Ecto neural progenitor cell (in vitro differentiated cells): ENCODE results near the gene OR2V1.
"Not testable (repeated sequence)": the region's sequence is repeated elsewhere in the genome, so short reads cannot be mapped to it uniquely, and the experiment has no call there.

Source experiments
- DNase-seq: peaks from one replicate; pipeline ENCODE4 v3.0.0-alpha.2; 2018; ENCODE audit warnings: low spot score

The OR2V1 gene

GRCh38 chr5:181160152-181160754, 29.3 kb upstream of the OR2V1 start:
- DNase-seq = peak; percentile 63

DNA sequence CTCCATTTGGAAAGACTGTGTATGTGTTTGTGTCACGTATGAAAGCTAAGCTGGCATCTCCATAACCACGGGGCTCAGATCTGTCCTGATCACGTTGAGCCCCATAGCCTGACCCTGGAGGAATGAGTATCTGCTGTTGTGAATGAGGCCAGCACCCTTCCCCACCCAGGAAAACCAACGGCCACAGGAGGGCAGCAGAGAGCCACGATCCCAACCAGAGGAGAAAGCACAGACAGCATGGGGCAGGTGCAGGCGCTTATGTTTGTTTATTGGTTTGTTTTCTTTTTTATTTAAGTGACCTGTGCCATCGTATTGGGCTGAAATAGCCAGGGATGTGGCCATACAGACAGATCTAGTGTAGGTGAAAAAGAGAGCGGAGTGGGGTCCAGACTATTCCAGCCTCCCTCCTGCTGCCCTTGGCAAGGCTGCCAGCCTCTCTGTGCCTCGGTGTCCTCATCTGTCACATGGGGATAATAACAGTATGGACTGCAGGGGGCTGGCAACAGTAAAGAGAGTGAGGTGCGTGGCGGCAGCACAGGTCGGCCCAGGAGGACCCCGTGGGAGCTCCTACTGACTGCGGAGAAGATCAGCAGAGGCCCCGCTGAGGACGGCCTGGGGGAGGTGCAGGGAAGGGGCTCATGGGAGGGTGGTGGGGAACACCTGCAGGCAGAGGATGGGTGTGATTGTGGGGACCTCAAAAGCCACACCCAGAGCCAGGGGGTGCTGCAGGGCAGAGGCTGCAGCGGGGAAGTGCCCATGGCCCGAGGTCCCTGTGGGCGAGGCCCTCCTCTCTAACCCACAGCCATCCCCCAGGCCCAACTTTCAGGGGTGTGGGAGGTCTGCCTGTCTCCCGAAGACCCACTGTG, 28.6 kb upstream of the OR2V1 start:
- peak; percentile 89 for DNase-seq

DNA sequence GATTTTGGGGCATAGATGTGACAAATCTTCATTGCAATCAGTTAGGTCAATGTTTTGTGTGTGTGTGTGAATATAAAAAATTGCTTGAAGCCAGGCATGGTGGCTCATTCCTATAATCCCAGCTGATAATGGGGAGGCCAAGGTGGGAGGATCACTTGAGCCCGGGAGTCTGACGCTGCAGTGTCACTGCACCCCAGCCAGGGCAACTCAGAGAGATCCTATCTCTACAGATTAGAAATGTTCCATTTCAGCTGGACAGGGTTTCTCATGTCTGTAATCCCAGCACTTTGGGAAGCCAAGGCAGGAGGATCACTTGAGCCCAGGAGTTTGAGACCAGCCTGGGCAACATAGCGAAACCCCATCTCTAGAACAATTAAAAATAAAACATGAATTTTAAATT, 27.9 kb upstream of the OR2V1 start:
- DNase-seq = no peak

DNA sequence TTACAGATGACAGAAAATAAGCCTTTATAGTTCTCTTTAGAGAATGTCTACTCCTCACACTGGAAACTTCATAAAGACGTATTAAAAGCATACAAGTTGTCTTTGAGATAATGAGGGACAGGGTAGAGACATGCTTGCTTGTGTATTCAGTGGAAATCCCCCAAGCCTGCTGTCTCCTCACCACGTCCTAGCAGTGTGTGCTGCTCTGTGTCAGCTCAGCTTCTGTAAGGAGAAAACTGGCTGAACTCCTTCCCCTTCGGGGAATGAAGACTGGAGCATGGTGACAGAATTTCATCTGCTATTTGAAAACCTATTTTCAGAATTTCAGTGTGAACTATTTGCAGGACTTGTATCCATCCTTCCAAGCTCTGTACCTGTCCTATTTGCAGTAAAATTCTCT, 25.8 kb upstream of the OR2V1 start:
- no peak for DNase-seq

- DNase-seq = no peak
These were observed 22.8 kb upstream of the OR2V1 start for GRCh38 chr5:181153814-181154213.

DNA sequence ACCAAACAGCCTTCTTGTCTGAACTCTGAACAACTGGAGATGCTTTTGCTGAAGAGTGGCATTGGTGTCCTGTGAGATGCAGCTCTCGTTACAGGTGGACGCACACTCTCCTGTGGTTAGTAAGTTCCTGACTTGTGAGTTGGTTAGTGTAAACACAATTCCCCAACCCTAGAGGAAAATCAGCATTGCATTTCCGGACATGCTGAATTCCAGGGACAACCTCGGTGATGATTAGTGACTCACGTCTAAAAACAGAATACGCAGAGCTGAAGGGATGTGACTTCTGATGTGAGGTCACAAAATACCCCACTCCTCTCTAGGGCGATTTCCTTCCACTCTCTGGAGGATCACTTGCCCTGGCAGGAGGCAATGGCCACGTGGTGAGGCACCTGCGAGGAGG, 21.4 kb upstream of the OR2V1 start:
- DNase-seq = no peak

- no peak for DNase-seq
These were observed 20.2 kb upstream of the OR2V1 start for GRCh38 chr5:181151146-181151545.

- DNase-seq = no peak
These were observed 19.1 kb upstream of the OR2V1 start for GRCh38 chr5:181149806-181150733.

DNA sequence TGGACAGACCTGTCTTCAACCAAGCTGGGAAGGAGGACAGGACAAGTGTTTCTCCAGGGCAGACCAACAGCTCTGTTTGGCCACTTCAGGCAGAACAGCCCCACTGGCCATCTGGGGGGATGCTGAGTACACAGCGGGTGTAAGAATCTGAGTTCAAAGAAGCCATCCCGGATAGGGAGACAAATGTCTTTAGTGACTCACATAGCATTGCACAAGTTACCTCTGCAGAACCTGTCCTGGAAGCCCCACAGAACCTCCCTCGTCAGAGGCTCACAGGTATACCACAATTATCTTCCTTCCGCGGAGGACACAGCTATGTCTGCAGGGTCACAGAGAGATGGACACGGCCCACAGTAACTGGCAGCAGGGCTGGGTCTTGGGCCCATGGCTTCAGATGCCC, 18.4 kb upstream of the OR2V1 start:
- no peak for DNase-seq

DNA sequence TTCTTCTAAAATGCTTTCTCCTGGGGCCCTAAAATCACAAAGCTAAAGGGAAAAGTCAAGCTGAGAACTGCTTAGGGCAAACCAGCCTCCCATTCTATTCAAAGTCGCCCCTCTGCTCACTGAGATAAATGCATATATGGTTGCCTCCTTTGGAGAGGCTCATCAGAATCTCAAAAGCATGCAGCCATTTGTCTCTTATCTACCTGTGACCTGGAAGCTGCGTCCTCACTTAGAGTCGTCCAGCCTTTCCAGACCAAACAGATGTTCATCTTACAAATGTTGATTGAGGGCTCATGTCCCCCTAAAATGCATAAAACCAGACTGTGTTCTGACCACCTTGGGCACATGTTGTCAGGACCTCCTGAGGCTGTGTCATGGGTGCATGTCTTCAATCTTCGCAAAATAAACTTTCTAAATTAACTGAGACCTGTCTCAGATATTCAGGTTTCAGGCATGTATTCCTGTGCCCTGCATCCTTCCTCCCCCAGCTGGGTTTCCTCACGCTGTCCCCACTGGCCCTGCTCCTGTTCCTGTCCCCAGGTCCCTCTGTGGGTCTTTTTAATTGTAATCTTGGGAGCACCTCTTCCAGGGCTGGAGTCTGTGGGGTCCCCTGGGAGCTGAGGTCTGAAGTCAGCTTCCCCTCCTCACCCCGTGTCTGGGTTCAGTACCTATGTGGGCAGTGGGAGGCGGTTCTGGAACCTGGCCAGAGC, 16.1 kb upstream of the OR2V1 start, which contains the start of gene OR2V2:
Gene OR2V2, plus strand, starts transcription at position 660 of the 710 bp plus-strand sequence. CDS start 7,357 bp downstream, outside the sequence.
- DNase-seq = not testable (repeated sequence)

DNA sequence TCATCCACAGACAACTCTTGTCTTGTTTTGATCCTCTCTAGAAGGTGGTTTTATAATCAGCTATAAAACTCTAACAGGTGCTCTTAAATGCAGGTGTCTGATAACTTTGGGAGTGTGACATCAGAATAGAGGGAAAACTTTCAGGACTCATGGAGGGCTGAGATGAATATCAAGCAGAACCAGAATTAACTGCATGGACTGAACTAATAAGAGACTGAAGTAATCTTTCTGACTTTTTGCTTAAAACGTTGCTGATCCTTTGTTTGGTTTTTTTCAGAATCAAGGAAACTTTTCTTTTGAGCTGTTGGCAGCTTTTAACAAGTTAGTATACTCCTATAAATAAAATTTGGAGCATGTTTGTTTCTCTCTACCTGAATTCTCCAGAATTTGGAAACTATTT, 14.2 kb upstream of the OR2V1 start:
- DNase-seq = no peak

DNA sequence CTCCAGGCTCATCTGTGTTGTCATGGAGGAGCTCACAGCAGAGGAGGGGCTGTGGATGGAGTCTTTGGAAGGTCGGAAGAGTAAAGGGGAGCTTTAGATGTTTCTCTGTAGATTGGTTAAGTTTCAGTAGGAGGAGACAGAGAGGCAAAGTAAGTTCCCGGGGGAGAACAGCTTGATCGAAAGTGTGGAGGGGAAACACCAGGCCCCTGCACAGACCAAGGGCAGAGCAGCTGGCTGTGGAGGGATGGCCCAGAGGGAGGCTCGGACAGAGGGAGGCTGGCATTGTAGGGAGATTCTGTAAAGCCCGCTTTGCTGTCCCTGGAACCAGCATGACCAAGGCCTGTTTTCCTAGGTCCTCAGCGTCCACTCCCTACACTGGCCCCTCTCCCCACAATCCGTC, 11.1 kb upstream of the OR2V1 start:
- no peak for DNase-seq

GRCh38 chr5:181140766-181141165, 9.8 kb upstream of the OR2V1 start:
- DNase-seq = no peak

GRCh38 chr5:181138258-181138657, 7.3 kb upstream of the OR2V1 start:
- no peak for DNase-seq

DNA sequence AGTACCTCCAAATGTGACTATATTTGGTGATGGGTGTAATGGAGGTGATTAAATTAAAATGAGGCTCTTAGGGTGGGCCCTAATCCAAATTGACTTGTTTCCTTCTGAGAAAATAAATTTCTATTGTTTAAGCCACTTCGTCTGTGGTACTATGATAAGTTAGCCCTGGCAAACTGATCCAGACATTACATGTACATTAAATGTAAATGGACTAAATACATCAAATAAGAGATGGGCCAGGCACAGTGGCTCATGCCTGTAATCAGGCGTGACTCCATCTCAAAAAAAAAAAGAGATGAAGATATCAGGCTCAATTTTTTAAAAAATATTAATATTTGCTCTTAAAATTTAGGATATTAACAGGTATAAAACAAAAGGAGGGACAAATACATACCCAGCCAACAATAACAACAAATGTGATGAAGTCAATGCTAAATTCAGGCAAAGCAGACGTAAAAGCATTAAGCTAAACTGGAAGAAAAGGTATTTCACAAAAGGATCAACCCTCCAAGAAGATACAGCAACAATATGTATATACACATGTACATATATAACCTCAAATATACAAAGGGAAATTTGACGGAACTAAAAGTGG, 5.5 kb upstream of the OR2V1 start:
- DNase-seq = no peak

GRCh38 chr5:181134259-181134658, 3.3 kb upstream of the OR2V1 start:
- no peak for DNase-seq

- DNase-seq = no peak
These were observed 2.8 kb upstream of the OR2V1 start for GRCh38 chr5:181133610-181134231.

DNA sequence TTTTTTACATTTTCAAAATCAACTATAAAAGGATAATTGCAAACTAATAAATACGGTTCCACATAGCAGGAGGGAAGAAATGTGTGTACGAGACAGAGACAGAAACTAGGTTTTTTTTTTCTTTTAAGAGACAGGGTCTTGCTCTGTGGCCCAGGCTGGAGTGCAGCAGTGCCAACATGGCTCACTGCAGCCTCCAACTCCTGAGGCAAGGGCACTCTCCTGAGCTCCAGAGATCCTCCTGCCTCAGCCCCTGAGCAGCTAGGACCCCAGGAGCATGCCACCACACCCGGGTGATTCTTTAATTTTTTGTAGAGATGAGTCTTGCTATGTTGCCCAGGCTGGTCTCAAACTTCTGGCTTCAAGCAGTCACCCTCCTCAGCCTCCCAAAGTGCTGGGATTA, 2.1 kb upstream of the OR2V1 start:
- no peak for DNase-seq

DNA sequence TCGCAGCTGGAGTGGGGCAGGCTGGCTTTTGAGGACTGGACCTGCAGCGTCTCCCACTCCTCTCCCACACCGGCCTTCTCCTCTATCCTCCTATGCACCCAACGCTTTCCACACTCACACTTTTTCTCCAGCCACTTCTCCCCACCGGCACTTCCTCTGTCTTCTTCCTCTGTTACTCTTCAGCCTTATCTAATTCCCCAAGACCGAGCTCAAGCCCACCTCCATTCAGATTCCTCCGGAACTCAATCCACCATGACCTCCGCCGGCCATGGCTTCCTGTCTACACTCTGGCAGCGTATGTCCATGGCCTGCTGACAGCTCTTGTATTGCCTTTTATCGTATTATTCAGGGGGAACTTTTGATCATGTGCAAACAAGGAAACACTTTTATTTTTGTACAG, 545 bp upstream of the OR2V1 start:
- no peak for DNase-seq

DNA sequence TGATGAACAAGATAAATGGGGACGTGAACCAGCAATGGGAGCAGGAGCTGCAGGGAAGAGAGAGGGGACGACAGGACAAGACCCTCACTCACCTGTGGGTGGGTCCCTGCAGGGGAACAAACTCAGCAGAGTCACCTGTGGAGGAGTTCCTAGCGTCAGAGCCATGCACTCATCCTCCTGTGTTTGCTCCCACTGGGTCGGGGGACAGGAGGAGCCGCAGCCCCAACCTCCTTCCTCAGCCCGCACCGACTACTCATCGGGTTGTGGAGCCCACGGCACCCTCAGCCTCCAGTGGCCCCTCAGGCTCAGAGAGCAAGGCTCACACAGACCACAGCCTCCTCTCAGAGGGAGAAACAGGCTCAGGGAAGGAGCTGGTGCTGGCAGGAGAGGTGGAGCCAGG, 888 bp downstream of the OR2V1 start:
- not testable (repeated sequence) for DNase-seq

GRCh38 chr5:181129601-181130000, 1.4 kb downstream of the OR2V1 start:
- no peak for DNase-seq
